Right lobe of liver (tissue), 4 donors: Measurements from ENCODE around the gene AICDA.

Source experiments
- POLR2A ChIP-seq: fragments of 450-650 bp; IDR thresholded peaks from one replicate; pipeline ENCODE4 v1.6.1; 2017; ENCODE audit warnings: antibody characterized with exemption, mild to moderate bottlenecking
- TF ChIP-seq, protein P1 (sequence below), 4 donors: fragments of 200-600 bp in 3 of 4; fragments of 450-650 bp in 1 of 4; IDR thresholded peaks; one replicate each; pipeline versions ENCODE4 v1.5.1 to v1.8.0; 2016 to 2022; ENCODE audit warnings: antibody characterized with exemption in 4 of 4, mild to moderate bottlenecking in 2 of 4
- donor health status: DM: no; HTN: no; CAD: no.
- donor health status: DM: no; HTN: no; CAD: no.
- donor health status: DM: no; HTN: yes; CAD: no.

DNA sequence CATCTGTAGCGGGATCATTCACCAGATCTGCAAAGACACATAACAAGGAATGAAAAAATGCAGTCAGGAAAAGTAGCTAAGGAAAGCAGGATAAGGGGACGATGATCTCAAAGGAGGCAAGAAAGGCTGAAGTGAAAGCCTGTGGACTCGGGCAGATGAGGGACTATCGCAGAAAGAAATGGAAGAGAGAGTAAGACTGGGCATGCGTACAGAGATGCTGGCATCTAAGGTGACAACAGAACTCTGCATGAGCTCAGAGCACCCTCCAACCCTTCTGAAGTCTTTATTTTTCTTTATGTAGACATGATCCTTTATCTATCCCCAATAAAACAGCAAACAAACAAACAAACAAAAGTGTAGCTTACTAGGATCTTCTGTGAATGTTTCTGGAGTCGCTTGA is 42.8 kb upstream of the AICDA start:
- TF ChIP-seq, protein P1, sequence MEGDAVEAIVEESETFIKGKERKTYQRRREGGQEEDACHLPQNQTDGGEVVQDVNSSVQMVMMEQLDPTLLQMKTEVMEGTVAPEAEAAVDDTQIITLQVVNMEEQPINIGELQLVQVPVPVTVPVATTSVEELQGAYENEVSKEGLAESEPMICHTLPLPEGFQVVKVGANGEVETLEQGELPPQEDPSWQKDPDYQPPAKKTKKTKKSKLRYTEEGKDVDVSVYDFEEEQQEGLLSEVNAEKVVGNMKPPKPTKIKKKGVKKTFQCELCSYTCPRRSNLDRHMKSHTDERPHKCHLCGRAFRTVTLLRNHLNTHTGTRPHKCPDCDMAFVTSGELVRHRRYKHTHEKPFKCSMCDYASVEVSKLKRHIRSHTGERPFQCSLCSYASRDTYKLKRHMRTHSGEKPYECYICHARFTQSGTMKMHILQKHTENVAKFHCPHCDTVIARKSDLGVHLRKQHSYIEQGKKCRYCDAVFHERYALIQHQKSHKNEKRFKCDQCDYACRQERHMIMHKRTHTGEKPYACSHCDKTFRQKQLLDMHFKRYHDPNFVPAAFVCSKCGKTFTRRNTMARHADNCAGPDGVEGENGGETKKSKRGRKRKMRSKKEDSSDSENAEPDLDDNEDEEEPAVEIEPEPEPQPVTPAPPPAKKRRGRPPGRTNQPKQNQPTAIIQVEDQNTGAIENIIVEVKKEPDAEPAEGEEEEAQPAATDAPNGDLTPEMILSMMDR (IDR thresholded peaks at IDR 0.05) = no peak
- TF ChIP-seq POLR2A = no peak
